ENCODE data around the gene ARHGAP24. TPM values are rescaled to one million over a fixed set of nuclear protein-coding genes. Genes with fewer than 3 reads are reported as not detected.

The ARHGAP24 gene
- total RNA-seq, 1 experiment from 2014 or later, result 1.3 TPM

GRCh38 chr4:85884251-85884650, 409.3 kb downstream of the ARHGAP24 start:
- intact Hi-C loops (cut with micrococcal nuclease), result no loop called here
- H3K9me3 ChIP-seq (ENCODE audit: control insufficient read depth in 1 of 2, insufficient read depth in 1 of 2, low read depth in 1 of 2, low read length in 2 of 2), result no peaks in the 10 kb centered on the region
- ChIA-PET RAD21 (ENCODE audit: low non-redundant PET in 1 of 2, low total read pairs in 2 of 2, uncharacterized antibody in 2 of 2, unreplicated experiment in 2 of 2) (no interaction called here), CTCF (no interaction called here), POLR2A (no interaction called here)
- no peak overlapping the region for H3K9ac ChIP-seq (ENCODE audit: low read length)
- H3K36me3 ChIP-seq (ENCODE audit: control insufficient read depth in 1 of 2, insufficient read depth in 2 of 2, low read length in 2 of 2), result no peaks in the 10 kb centered on the region
- DNase-seq (ENCODE audit: low read depth, low spot score), result no peak
- TF ChIP-seq EZH2phosphoT487 (IDR thresholded peaks at IDR 0.05; ENCODE audit: borderline replicate concordance) (no peak), SIN3A (IDR thresholded peaks at IDR 0.05; ENCODE audit: low read depth) (no peak), EZH2 (IDR thresholded peaks at IDR 0.05) (no peak), ZFX (IDR thresholded peaks at IDR 0.05) (no peak), ZNF274 (IDR thresholded peaks at IDR 0.05; ENCODE audit: low read depth, low read length) (no peak), RAD21 (IDR thresholded peaks at IDR 0.05; ENCODE audit: low read depth) (no peak), ELF1 (IDR thresholded peaks at IDR 0.05; ENCODE audit: borderline replicate concordance, low read depth) (no peak)
- no peaks in the 10 kb centered on the region for H4K20me1 ChIP-seq (ENCODE audit: insufficient read depth)
- no peak overlapping the region for H3K4me3 ChIP-seq (replicated peaks in 1 of 2; ENCODE audit: low read depth in 1 of 2, low read length in 2 of 2)
- H3K4me2 ChIP-seq (ENCODE audit: low read length), result no peak overlapping the region
- no peaks in the 10 kb centered on the region for H3K4me1 ChIP-seq (ENCODE audit: control insufficient read depth in 1 of 2, insufficient read depth in 2 of 2, low read length in 2 of 2)
- no peak for ATAC-seq
- no peaks in the 10 kb centered on the region for H3K27me3 ChIP-seq (ENCODE audit: insufficient read depth, low read length)
- BruUV-seq (replicated peaks), result no TSS peak
- H3K27ac ChIP-seq (ENCODE audit: low read depth, low read length), result no peak overlapping the region
- no peak overlapping the region for H2AFZ ChIP-seq (ENCODE audit: low read depth, low read length, poor library complexity, severe bottlenecking)
- no peaks in the 10 kb centered on the region for H3K79me2 ChIP-seq (ENCODE audit: insufficient read depth, low read length)
- no peaks in the 10 kb centered on the region for H3K9me2 ChIP-seq (ENCODE audit: insufficient read depth)

GRCh38 chr4:85886665-85887064, 411.7 kb downstream of the ARHGAP24 start:
- no peak for ATAC-seq
- no peak overlapping the region for H3K27ac ChIP-seq (ENCODE audit: low read depth, low read length)

More at GRCh38 chr4:85886665-85887064, 411.7 kb downstream of the ARHGAP24 start:
- RAD21 ChIA-PET (ENCODE audit: low non-redundant PET in 1 of 2, low total read pairs in 2 of 2, uncharacterized antibody in 2 of 2, unreplicated experiment in 2 of 2), result no interaction called here
- Histone ChIP-seq H3K9me2 (ENCODE audit: insufficient read depth) (no peaks in the 10 kb centered on the region), H3K4me2 (ENCODE audit: low read length) (no peak overlapping the region), H3K79me2 (ENCODE audit: insufficient read depth, low read length) (no peaks in the 10 kb centered on the region), H3K4me3 (replicated peaks in 1 of 2; ENCODE audit: low read depth in 1 of 2, low read length in 2 of 2) (no peak overlapping the region), H4K20me1 (ENCODE audit: insufficient read depth) (no peaks in the 10 kb centered on the region), H3K27me3 (ENCODE audit: insufficient read depth, low read length) (no peaks in the 10 kb centered on the region), H3K9me3 (ENCODE audit: control insufficient read depth in 1 of 2, insufficient read depth in 1 of 2, low read depth in 1 of 2, low read length in 2 of 2) (no peaks in the 10 kb centered on the region), H3K9ac (ENCODE audit: low read length) (no peak overlapping the region), H2AFZ (ENCODE audit: low read depth, low read length, poor library complexity, severe bottlenecking) (no peak overlapping the region), H3K4me1 (ENCODE audit: control insufficient read depth in 1 of 2, insufficient read depth in 2 of 2, low read length in 2 of 2) (no peaks in the 10 kb centered on the region), H3K36me3 (ENCODE audit: control insufficient read depth in 1 of 2, insufficient read depth in 2 of 2, low read length in 2 of 2) (no peaks in the 10 kb centered on the region)
- POLR2A ChIA-PET, result no interaction called here
- no TSS peak for BruUV-seq (replicated peaks)
- intact Hi-C loops (cut with micrococcal nuclease), result no loop called here
- DNase-seq (ENCODE audit: low read depth, low spot score), result no peak
- CTCF ChIA-PET, result no interaction called here
- TF ChIP-seq POLR2AphosphoS5 (IDR thresholded peaks at IDR 0.05; ENCODE audit: low read depth, low read length) (no peak), POLR2A (IDR thresholded peaks at IDR 0.05; ENCODE audit: borderline replicate concordance, extremely low read depth, insufficient read depth, insufficient read length) (no peak), ELF1 (IDR thresholded peaks at IDR 0.05; ENCODE audit: borderline replicate concordance, low read depth) (no peak), EZH2phosphoT487 (IDR thresholded peaks at IDR 0.05; ENCODE audit: borderline replicate concordance) (no peak), JUND (IDR thresholded peaks at IDR 0.05) (no peak), SRF (IDR thresholded peaks at IDR 0.05; ENCODE audit: low read depth) (no peak), ATF3 (IDR thresholded peaks at IDR 0.05) (no peak), ZNF274 (IDR thresholded peaks at IDR 0.05; ENCODE audit: low read depth, low read length) (no peak), CBX3 (IDR thresholded peaks at IDR 0.05; ENCODE audit: low read depth) (no peak), TCF7L2 (IDR thresholded peaks at IDR 0.05; ENCODE audit: borderline replicate concordance, extremely low read depth, insufficient read depth, insufficient read length) (no peak), SIN3A (IDR thresholded peaks at IDR 0.05; ENCODE audit: low read depth) (no peak), REST (IDR thresholded peaks at IDR 0.05; ENCODE audit: low read depth) (no peak)
